8988T (cell line): Measurements from ENCODE around the gene CSRNP3.
"Not testable (repeated sequence)": the region's sequence is repeated elsewhere in the genome, so short reads cannot be mapped to it uniquely, and the experiment has no call there.

Experiments
- DNase-seq: peaks from one replicate; pipeline ENCODE4 v3.0.0; 2011

Gene CSRNP3

GRCh38 chr2:165547900-165548299 lies 78.4 kb downstream of the CSRNP3 start:
- no peak for DNase-seq

DNA sequence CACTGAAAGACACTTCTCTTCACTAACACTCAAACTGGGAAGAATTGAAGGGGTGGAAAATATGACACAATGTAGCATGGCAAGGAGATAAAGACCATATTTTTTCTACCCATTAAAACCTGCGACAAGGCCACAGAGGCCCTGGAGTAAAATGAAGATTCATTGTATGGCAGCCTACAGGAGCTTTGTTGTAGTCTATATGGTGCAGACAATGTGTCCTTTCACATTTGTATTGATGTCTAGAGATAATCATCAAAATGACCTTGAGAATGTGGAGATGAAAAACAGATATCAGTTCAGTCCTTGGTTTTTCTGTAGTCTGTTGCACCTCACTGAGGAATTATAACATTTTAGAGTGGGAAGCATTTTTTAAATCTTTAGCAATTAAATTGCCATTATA lies 80.1 kb downstream of the CSRNP3 start:
- DNase-seq, result no peak

GRCh38 chr2:165558832-165559231 lies 89.3 kb downstream of the CSRNP3 start:
- no peak for DNase-seq

DNA sequence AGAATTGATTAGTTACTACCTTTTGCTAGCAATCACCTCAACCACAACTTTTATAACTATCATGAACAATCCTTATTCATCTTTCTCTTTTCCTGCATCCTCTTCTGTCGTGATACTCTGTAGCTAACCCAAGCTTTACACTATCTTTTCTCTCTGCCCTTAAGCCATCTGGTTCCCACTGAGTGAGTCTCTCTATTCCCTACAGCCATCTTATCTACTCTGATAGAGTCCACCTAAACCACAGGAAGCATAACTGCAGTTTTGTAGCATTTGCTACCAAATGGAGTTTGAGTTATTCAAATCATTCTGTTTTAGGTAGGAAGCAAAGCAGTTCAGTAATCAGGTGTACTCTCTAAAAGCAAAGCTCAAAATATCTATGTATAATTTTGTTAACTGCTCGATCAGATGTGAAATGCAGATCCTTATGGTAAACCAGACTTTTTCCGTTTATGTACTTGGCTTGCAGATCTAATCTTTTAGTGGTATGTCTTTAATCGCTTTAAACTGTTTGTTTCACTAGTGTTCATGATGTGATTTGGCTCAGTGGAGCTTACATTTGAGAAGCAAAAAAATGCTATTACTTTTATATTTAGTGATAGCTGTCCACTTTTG lies 91.0 kb downstream of the CSRNP3 start:
- DNase-seq, result no peak

GRCh38 chr2:165561516-165561915 lies 92.0 kb downstream of the CSRNP3 start:
- no peak for DNase-seq

- no peak for DNase-seq
These were observed 92.7 kb downstream of the CSRNP3 start for GRCh38 chr2:165562233-165562632.

DNA sequence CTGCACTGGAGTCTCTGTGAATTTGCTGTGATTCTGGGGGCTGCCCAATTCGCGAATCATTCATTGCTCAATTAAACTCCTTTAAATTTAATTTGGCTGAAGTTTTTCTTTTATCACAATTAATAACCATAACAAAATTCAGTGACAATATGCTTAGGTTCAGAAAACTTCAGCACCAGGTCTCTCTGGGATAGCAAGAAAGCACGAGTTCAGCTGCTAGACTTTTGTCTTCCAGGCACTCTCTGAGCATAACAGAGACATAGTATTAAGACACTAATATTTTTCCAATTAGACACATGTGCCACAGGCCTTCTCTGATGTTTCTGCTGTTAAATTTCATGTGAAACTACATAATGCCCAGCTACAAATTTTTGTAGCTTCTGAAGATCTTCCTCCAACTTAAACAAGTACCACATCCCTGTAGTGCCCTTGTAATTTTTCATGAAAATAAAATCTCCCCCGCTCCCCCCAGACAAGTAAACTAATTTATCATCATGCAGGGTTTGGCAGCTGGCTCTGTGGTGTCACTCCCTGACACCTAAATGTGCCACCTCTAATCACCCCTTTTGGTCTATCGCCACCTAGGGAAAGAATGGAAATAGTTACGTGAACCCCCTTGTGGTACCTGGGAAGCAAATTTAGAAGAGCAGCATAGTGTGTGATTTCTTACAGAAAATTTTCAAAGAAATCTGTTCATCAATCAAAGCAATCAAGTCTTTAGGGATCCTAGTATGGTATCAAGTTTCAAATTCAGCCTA lies 94.1 kb downstream of the CSRNP3 start:
- DNase-seq, result no peak

GRCh38 chr2:165566008-165566407 lies 96.5 kb downstream of the CSRNP3 start:
- DNase-seq, result no peak

DNA sequence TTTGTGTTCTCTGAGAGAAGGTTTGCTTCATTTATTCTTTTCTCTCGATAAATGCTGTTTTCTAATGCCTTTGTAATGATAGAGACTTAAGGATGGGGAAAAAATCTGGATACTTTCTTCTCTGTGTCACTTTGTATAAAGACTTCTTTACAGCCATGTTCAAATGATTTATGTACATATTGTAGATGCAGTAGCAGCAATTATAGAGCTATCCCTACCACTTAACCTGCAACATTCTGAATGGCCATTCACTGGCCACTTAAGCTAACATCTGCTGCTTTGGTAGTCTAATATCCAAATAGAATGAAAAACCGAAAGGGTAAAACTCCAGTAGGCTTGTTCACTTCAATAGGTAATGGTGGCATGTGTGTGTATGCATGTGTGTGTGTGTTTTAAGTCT lies 97.8 kb downstream of the CSRNP3 start:
- no peak for DNase-seq

DNA sequence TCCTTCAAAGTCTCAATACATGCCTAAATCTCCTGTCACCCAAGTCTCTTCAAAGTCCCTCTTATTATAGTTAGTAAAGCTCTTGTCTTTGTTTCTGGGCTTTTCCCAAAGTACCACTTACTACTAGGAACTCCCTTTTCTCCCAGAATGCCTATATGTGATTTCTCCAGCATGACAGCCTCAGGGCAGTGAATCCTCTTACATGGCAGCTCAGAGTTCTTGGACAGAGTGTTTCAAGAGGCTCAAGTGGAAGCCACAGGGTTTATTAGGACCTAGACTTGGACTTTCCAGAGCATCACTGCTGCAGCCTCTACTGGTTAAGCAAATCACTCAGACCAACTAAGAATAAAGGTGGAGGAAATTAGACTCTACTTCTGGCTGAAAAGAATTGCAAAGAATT lies 98.9 kb downstream of the CSRNP3 start:
- DNase-seq, result no peak

DNA sequence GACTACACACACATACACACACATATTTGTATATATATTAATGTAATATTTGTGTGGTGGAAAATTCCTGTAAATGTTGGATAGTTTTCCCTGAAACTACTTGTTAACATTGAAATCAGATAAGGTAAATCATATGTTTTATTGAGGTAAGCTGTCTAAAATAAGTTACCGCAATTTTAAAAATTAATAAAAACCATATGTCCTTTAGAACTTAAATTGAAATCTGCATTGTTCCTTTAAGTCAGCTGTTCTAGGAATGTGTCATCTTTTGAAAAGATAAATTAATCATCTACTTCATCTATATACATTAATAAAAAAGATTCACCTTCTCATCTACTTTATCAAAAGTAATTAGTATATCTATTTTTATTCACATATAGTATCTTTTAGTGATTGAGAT lies 102.0 kb downstream of the CSRNP3 start:
- no peak for DNase-seq

DNA sequence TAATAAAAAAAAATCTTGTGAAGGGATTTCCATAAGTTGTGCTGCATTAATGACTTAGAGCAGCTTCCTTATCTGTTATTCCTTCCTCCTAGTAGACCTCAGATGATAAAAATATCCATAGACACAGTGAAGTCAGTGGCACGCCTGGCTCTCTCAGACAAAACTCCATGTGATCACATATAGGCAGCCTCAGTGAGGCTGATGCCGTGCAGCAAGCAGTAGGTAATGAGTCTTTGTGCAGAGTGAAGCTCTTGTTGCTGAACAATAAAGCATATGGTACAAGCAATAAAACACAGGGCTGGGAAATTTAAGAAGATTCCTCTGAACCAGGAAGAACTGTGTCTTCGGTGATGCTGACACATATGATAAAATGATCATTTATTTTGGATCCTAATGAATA lies 102.7 kb downstream of the CSRNP3 start:
- no peak for DNase-seq

DNA sequence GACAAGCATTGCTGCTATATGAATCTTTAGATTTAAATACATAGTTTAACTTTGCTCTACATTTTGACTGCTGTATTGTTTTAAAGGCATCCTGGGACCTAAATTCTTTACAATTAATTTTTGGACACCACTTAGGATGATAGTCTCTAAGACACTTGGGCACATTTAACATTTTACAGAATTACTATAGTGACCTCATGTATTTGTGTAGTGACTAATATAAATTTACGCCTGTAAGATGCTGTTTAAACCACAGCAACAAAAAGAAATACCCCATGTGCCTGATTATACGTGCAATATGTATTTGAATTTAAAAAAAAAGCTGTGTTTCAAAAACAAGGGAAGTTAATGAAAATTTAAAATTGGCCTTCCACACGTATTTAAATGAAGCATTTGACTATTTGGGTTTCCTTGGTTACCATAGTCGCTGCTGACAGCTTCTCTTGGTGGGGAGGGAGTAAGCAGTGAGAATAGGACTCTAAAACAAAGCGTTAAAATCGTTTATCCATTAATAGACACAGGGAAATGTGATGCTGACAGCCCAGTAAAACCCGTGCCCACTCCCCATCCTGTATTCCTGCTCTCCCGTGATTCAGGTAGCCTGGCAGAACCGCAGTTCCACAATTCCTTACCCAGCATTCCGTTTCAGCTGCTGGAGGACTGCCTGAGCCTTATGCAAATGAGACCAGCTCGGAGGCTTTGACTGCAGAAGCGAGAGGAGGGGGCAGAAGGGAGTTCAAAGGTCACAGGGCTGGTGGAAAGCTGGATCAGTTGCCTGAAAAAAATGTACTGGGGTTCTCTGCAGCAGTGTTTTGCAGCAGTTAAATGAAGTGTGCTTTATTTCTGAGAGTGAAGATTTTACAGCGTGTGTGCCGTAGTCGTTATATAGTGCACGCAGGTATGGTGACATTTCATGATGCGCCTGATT lies 104.3 kb downstream of the CSRNP3 start:
- DNase-seq, result no peak

DNA sequence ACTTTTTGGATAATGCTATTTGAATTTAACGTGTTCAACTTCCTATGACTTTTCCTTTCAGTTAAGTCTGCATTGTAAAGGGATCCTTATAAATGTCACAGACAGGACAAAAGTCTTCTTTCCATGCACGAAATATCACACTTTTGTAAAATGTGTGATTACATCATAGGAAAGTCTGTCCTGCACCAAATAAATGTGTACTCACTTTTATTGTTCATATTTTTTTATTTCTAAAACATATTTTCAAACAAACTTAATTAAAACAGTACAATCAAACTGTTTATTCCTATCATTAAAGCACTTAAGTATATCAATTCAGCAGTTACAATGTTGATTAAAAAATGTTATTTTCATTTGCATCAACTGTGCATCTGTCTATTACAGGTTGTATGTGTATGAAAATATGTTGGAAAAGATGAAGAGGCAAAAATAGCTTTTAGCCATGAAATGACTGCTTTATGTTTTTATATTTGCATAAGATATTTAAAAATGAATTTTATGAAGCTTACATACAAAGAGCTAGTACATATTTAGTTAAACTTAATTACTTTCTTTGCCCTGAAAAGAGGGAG lies 105.6 kb downstream of the CSRNP3 start:
- no peak for DNase-seq

- DNase-seq, result no peak
These were observed 107.1 kb downstream of the CSRNP3 start for GRCh38 chr2:165576409-165577154.

DNA sequence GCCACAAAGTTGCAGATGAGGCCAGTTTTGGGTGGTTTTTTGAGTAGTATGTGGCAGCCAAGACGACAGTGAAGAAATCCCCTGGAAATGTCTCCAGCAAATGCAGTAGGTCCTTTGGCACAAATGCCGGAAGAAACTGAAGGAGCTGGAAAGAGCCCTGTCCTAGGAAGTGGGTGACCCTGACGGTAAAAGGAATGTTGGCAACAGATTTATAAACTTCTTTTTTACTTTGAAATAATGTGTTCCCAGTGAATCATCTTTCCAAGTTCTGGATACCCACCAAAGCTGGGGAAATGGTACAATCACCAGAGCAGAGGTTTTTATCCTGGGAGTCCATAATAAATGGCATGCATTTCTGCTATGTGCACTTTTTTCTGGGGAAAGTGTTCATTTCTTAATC lies 112.9 kb downstream of the CSRNP3 start:
- DNase-seq, result no peak

DNA sequence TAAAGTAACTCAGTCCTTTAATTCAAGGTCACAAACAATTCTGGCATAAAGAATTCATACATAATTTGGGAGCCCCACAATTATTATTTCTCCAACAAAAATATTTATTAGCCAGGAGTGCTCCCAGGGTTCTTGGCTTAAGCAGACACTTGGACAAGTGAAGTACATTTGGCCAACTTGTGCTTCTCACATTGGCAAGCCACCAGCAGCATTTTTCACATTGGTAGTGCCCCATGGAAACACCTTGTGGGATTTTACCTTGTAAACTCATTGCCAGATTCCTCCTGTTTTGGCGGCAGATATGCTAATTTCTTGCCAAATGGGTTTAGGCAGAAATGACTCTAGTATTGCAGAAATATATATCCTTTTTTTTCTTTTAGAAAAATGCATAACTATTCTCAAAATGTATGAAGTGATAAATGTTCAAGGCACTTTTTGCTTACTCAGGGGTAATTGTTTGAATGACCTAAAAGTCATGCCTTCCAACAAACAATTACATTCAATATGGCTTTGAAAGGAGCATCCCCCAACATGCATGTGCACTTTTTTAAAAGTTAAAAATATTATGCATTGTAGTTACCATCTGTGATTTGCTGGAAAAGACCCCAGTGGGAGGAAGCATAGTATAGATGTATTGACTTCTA lies 113.5 kb downstream of the CSRNP3 start:
- DNase-seq, result no peak

- DNase-seq, result no peak
These were observed 114.7 kb downstream of the CSRNP3 start for GRCh38 chr2:165584126-165584654.

DNA sequence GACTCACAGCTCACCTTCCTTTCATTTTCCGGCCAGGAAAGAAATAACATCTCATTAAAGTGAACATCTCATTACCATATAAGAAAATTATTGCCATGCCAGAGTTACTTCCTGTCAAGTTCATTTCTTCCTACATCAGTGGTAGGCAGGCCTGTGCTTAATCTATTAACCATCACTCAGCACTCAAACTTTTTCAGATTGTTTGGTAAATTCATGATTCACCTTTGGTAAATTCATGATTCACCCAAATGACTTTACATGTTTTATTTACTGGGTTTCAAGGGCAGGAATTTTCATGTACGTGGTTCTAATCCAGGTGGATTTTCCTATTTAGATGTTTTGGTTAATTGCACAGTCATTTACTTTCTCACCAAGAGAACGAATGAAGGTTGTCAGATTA lies 116.5 kb downstream of the CSRNP3 start:
- DNase-seq, result no peak

- DNase-seq, result no peak
These were observed 117.9 kb downstream of the CSRNP3 start for GRCh38 chr2:165587335-165587938.

DNA sequence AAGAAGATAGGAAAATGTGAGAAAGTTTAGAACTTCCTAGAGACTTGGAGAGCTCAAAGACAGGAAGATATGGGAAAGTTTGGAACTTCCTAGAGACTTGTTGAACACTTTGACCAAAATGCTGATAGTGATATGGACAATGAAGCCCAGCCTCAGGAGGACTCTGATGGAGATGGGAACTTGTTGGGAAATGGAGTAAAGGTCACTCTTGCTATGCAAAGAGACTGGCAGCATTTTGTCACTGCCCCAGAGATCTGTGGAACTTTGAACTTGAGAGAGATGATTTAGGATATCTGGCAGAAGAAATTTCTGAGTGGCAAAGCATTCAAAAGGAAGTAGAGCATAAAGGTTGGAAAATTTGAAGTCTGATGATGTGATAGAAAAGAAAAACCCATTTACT lies 121.5 kb downstream of the CSRNP3 start:
- DNase-seq, result not testable (repeated sequence)
